ENCODE results near the gene AXIN1.

Gene AXIN1

GRCh38 chr16:325375-326145 lies 27.0 kb downstream of the AXIN1 start:
- DNase-seq = no peak

GRCh38 chr16:324451-325334 lies 27.8 kb downstream of the AXIN1 start:
- peak; percentile 14 for DNase-seq

GRCh38 chr16:324201-324450 lies 28.4 kb downstream of the AXIN1 start:
- no peak for DNase-seq

- no peak for DNase-seq
Measured at GRCh38 chr16:322476-323143, 29.9 kb downstream of the AXIN1 start.

- no peak for DNase-seq
Measured at GRCh38 chr16:321532-321931, 31.0 kb downstream of the AXIN1 start.

- DNase-seq = no peak
Measured at GRCh38 chr16:320206-320605, 32.3 kb downstream of the AXIN1 start.

- DNase-seq = peak; percentile 40
Measured at GRCh38 chr16:318628-319027, 33.9 kb downstream of the AXIN1 start.

GRCh38 chr16:317583-317982 lies 34.9 kb downstream of the AXIN1 start:
- no peak for DNase-seq

GRCh38 chr16:316741-317464 lies 35.6 kb downstream of the AXIN1 start:
- DNase-seq = no peak

- DNase-seq = peak; percentile 38
Measured at GRCh38 chr16:314795-315299, 37.7 kb downstream of the AXIN1 start.

- peak; percentile 25 for DNase-seq
Measured at GRCh38 chr16:314351-314750, 38.2 kb downstream of the AXIN1 start.

- DNase-seq = no peak
Measured at GRCh38 chr16:311725-312124, 40.8 kb downstream of the AXIN1 start.

GRCh38 chr16:309476-309875 lies 43.0 kb downstream of the AXIN1 start:
- no peak for DNase-seq

GRCh38 chr16:307691-308312 lies 44.7 kb downstream of the AXIN1 start:
- DNase-seq = no peak

- no peak for DNase-seq
Measured at GRCh38 chr16:306911-307370, 45.6 kb downstream of the AXIN1 start.

GRCh38 chr16:305916-306626 lies 46.5 kb downstream of the AXIN1 start:
- peak; percentile 25 for DNase-seq

GRCh38 chr16:303760-304505 lies 48.6 kb downstream of the AXIN1 start:
- DNase-seq = no peak

GRCh38 chr16:301950-302349 lies 50.6 kb downstream of the AXIN1 start:
- DNase-seq = no peak

GRCh38 chr16:301235-301634 lies 51.3 kb downstream of the AXIN1 start:
- no peak for DNase-seq

- DNase-seq = no peak
Measured at GRCh38 chr16:297832-298231, 54.7 kb downstream of the AXIN1 start.
